Neural cell (in vitro differentiated cells): ENCODE measurements around the gene RDH13. TPM values are rescaled to one million over a fixed set of nuclear protein-coding genes. Genes with fewer than 3 reads are reported as not detected.
"Not testable (repeated sequence)": the region's sequence is repeated elsewhere in the genome, so short reads cannot be mapped to it uniquely, and the experiment has no call there.

ENCODE experiments used
- H2AFZ ChIP-seq: fragments of 200-600, 300-800 bp; sonication (generic), shearing (Covaris generic); 2 replicates; pipeline ENCODE4 v1.6.0; 2014; ENCODE audit warnings: low read depth, mild to moderate bottlenecking, antibody characterized with exemption, low read length, moderate library complexity
- H3F3A ChIP-seq: fragments of 200-600 bp; shearing (Covaris generic); 2 replicates; pipeline ENCODE4 v1.6.1; 2016; ENCODE audit warnings: mild to moderate bottlenecking, moderate library complexity, mixed read lengths, antibody characterized with exemption, low read length; ENCODE audit not compliant: insufficient read depth, poor library complexity, severe bottlenecking
- H3K27ac ChIP-seq: fragments of 200-600, 300-800 bp; sonication (generic), shearing (Covaris generic); 2 replicates; pipeline ENCODE4 v1.5.1; 2014; ENCODE audit warnings: mild to moderate bottlenecking, low read length, moderate library complexity
- H3K27me3 ChIP-seq: fragments of 300-800, 200-600 bp; sonication (generic), shearing (Covaris generic); 2 replicates; pipeline ENCODE4 v1.6.0; 2014; ENCODE audit warnings: mild to moderate bottlenecking, low read depth, low read length, moderate library complexity; ENCODE audit not compliant: insufficient read depth
- H3K36me3 ChIP-seq: fragments of 300-800, 200-600 bp; sonication (generic), shearing (Covaris generic); 2 replicates; pipeline ENCODE4 v1.5.1; 2014; ENCODE audit warnings: mild to moderate bottlenecking, antibody characterized with exemption, low read length, moderate library complexity; ENCODE audit not compliant: insufficient read depth
- H3K4me2 ChIP-seq: fragments of 300-800, 200-600 bp; sonication (generic), shearing (Covaris generic); 2 replicates; pipeline ENCODE4 v1.6.0; 2014; ENCODE audit warnings: mild to moderate bottlenecking, low read length
- H3K4me3 ChIP-seq: fragments of 300-800, 200-600 bp; sonication (generic), shearing (Covaris generic); 2 replicates; pipeline ENCODE4 v1.5.1; 2014; ENCODE audit warnings: mild to moderate bottlenecking, low read length, moderate library complexity
- H3K79me2 ChIP-seq: fragments of 200-600 bp; shearing (Covaris generic); replicated peaks from 2 replicates; pipeline ENCODE4 v1.6.0; 2014; ENCODE audit warnings: mild to moderate bottlenecking, low read length, moderate library complexity; ENCODE audit not compliant: insufficient read depth
- H3K9ac ChIP-seq: fragments of 300-800, 200-600 bp; sonication (generic), shearing (Covaris generic); 2 replicates; pipeline ENCODE4 v1.6.1; 2016; ENCODE audit warnings: mild to moderate bottlenecking, low read length, mixed read lengths
- H3K9me2 ChIP-seq: fragments of 200-600 bp; shearing (Covaris generic); 2 replicates; pipeline ENCODE4 v1.6.1; 2016; ENCODE audit warnings: mild to moderate bottlenecking, low read length, mixed read lengths; ENCODE audit not compliant: insufficient read depth
- H3K9me3 ChIP-seq: fragments of 200-600, 300-800 bp; sonication (generic), shearing (Covaris generic); 2 replicates; pipeline ENCODE4 v1.6.1; 2016; ENCODE audit warnings: mild to moderate bottlenecking, mixed run types, low read length, moderate library complexity, mixed read lengths
- H4K20me1 ChIP-seq: fragments of 200-600 bp; shearing (Covaris generic); 2 replicates; pipeline ENCODE4 v1.6.1; 2016; ENCODE audit warnings: mild to moderate bottlenecking, mixed run types; ENCODE audit not compliant: insufficient read depth
- EP300 ChIP-seq: fragments of 450-650 bp; conservative IDR thresholded peaks from 2 replicates; pipeline ENCODE4 v1.6.1; 2014; ENCODE audit warnings: antibody characterized with exemption, mild to moderate bottlenecking, moderate library complexity; ENCODE audit not compliant: poor library complexity, severe bottlenecking
- EZH2 ChIP-seq: fragments of 200-600, 300-800 bp; shearing (Covaris generic), sonication (generic); IDR thresholded peaks from 2 replicates; pipeline ENCODE4 v1.6.1; 2014; ENCODE audit warnings: antibody characterized with exemption, low read length, borderline replicate concordance, mild to moderate bottlenecking; ENCODE audit not compliant: insufficient read depth, poor library complexity, severe bottlenecking
- MXI1 ChIP-seq: fragments of 450-650 bp; conservative IDR thresholded peaks from 2 replicates; pipeline ENCODE4 v1.6.1; 2014; ENCODE audit warnings: antibody characterized with exemption, mild to moderate bottlenecking; ENCODE audit not compliant: poor library complexity, severe bottlenecking
- POLR2AphosphoS5 ChIP-seq: IDR thresholded peaks from 2 replicates; pipeline ENCODE4 v1.6.1; 2012
- RAD21 ChIP-seq: fragments of 450-650 bp; conservative IDR thresholded peaks from 2 replicates; pipeline ENCODE4 v1.6.1; 2014; ENCODE audit warnings: antibody characterized with exemption, mild to moderate bottlenecking, moderate library complexity
- SMC3 ChIP-seq: fragments of 450-650 bp; conservative IDR thresholded peaks from 2 replicates; pipeline ENCODE4 v1.6.1; 2014; ENCODE audit warnings: antibody characterized with exemption, mild to moderate bottlenecking, moderate library complexity; ENCODE audit not compliant: poor library complexity
- TAF1 ChIP-seq: IDR thresholded peaks from 2 replicates; pipeline ENCODE4 v1.6.1; 2012; ENCODE audit warnings: low read depth
- polyA plus RNA-seq: library from polyadenylated mRNA; depleted of rRNA; stranded (reverse); fragments of >200 nt; gene quantifications from 2 replicates; pipeline ENCODE4 v1.2.3, GENCODE V29; 2014
- TF ChIP-seq, protein P1 (sequence below): fragments of 450-650 bp; IDR thresholded peaks from 2 replicates; pipeline ENCODE4 v1.5.1; 2014; ENCODE audit warnings: antibody characterized with exemption, mild to moderate bottlenecking, moderate library complexity; ENCODE audit not compliant: poor library complexity, severe bottlenecking
- TF ChIP-seq, protein P2 (sequence below): IDR thresholded peaks from 2 replicates; pipeline ENCODE4 v1.6.1; 2012; ENCODE audit warnings: borderline replicate concordance

Gene RDH13
- polyA plus RNA-seq, 1 donor from 2014 or later = 9.8 TPM

- not testable (repeated sequence) for H3K79me2 ChIP-seq, H3K27ac ChIP-seq, H3K9me2 ChIP-seq, H2AFZ ChIP-seq, H3F3A ChIP-seq, H3K36me3 ChIP-seq, H4K20me1 ChIP-seq, H3K9ac ChIP-seq, H3K9me3 ChIP-seq, H3K4me3 ChIP-seq, H3K4me2 ChIP-seq, H3K27me3 ChIP-seq
These were observed 64.2 kb downstream of the RDH13 start for GRCh38 chr19:54998751-54999239.

DNA sequence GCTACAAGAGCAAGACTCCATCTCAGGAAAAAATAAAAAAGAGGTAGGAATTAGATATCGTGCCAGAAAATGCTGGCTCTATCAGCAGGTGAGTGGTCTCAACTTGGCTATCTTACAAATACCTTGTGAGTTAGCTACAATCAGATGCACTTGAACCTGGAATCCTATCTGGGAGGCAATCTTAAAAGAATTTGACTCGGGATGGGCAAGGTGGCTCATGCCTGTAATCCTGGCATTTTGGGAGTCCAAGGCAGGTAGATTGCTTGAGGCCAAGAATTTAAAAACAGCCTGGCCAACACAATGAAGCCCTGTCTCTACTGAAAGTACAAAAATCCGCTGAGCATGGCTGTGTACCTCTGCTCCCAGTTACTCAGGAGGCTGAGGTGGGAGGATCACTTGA, 67.4 kb downstream of the RDH13 start:
- no peaks in the 10 kb centered on the region for H3K36me3 ChIP-seq
- TF ChIP-seq SMC3 (no peak), RAD21 (no peak), EZH2 (no peak), EP300 (no peak), MXI1 (no peak), POLR2AphosphoS5 (no peak), TAF1 (no peak)
- TF ChIP-seq, protein P1, sequence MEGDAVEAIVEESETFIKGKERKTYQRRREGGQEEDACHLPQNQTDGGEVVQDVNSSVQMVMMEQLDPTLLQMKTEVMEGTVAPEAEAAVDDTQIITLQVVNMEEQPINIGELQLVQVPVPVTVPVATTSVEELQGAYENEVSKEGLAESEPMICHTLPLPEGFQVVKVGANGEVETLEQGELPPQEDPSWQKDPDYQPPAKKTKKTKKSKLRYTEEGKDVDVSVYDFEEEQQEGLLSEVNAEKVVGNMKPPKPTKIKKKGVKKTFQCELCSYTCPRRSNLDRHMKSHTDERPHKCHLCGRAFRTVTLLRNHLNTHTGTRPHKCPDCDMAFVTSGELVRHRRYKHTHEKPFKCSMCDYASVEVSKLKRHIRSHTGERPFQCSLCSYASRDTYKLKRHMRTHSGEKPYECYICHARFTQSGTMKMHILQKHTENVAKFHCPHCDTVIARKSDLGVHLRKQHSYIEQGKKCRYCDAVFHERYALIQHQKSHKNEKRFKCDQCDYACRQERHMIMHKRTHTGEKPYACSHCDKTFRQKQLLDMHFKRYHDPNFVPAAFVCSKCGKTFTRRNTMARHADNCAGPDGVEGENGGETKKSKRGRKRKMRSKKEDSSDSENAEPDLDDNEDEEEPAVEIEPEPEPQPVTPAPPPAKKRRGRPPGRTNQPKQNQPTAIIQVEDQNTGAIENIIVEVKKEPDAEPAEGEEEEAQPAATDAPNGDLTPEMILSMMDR = no peak
- TF ChIP-seq, protein P2, sequence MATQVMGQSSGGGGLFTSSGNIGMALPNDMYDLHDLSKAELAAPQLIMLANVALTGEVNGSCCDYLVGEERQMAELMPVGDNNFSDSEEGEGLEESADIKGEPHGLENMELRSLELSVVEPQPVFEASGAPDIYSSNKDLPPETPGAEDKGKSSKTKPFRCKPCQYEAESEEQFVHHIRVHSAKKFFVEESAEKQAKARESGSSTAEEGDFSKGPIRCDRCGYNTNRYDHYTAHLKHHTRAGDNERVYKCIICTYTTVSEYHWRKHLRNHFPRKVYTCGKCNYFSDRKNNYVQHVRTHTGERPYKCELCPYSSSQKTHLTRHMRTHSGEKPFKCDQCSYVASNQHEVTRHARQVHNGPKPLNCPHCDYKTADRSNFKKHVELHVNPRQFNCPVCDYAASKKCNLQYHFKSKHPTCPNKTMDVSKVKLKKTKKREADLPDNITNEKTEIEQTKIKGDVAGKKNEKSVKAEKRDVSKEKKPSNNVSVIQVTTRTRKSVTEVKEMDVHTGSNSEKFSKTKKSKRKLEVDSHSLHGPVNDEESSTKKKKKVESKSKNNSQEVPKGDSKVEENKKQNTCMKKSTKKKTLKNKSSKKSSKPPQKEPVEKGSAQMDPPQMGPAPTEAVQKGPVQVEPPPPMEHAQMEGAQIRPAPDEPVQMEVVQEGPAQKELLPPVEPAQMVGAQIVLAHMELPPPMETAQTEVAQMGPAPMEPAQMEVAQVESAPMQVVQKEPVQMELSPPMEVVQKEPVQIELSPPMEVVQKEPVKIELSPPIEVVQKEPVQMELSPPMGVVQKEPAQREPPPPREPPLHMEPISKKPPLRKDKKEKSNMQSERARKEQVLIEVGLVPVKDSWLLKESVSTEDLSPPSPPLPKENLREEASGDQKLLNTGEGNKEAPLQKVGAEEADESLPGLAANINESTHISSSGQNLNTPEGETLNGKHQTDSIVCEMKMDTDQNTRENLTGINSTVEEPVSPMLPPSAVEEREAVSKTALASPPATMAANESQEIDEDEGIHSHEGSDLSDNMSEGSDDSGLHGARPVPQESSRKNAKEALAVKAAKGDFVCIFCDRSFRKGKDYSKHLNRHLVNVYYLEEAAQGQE = no peak
- no peaks in the 10 kb centered on the region for H3K9me2 ChIP-seq
- H3K9me3 ChIP-seq = no peaks in the 10 kb centered on the region
- H3K4me2 ChIP-seq = no peak overlapping the region
- H4K20me1 ChIP-seq = no peaks in the 10 kb centered on the region
- no peak overlapping the region for H3K27ac ChIP-seq
- no peak overlapping the region for H2AFZ ChIP-seq
- H3K9ac ChIP-seq = no peak overlapping the region
- H3K27me3 ChIP-seq = no peaks in the 10 kb centered on the region
- no peaks in the 10 kb centered on the region for H3K79me2 ChIP-seq
- H3F3A ChIP-seq = no peaks in the 10 kb centered on the region
- H3K4me3 ChIP-seq = no peak overlapping the region

Other genes with a start within 250 kb of the RDH13 start
- gene KIR3DL1, start 246.7 kb downstream of the RDH13 start, polyA plus RNA-seq = not detected in 2 replicates
- not detected in 2 replicates for gene KIR2DS4, start 230.5 kb downstream of the RDH13 start, polyA plus RNA-seq
- gene KIR3DL2, start 212.7 kb downstream of the RDH13 start, polyA plus RNA-seq = not detected in 2 replicates
- not detected in 2 replicates for gene FCAR, start 188.9 kb downstream of the RDH13 start, polyA plus RNA-seq
- not detected in 2 replicates for gene NCR1, start 157.0 kb downstream of the RDH13 start, polyA plus RNA-seq
- gene NLRP7, start 115.6 kb downstream of the RDH13 start, polyA plus RNA-seq = not detected in 2 replicates
- gene NLRP2, start 96.8 kb downstream of the RDH13 start, polyA plus RNA-seq = not detected in 2 replicates
- 0.31 TPM in 1 of 2 replicates, not detected in the other for gene GP6, start 24.9 kb downstream of the RDH13 start, polyA plus RNA-seq
- 25.5 and 28.0 TPM in 2 replicates for gene EPS8L1, start 12.7 kb upstream of the RDH13 start, polyA plus RNA-seq
- 109 and 137 TPM in 2 replicates for gene PPP1R12C, start 54.5 kb upstream of the RDH13 start, polyA plus RNA-seq
- gene TNNT1, start 86.1 kb upstream of the RDH13 start, polyA plus RNA-seq = 4.0 and 6.2 TPM in 2 replicates
- gene TNNI3, start 94.6 kb upstream of the RDH13 start, polyA plus RNA-seq = 22.5 and 22.6 TPM in 2 replicates
- 0.38 and 2.2 TPM in 2 replicates for gene DNAAF3, start 103.5 kb upstream of the RDH13 start, polyA plus RNA-seq
- gene SYT5, start 117.1 kb upstream of the RDH13 start, polyA plus RNA-seq = 210 and 237 TPM in 2 replicates
- gene PTPRH, start 146.4 kb upstream of the RDH13 start, polyA plus RNA-seq = 0.54 and 0.56 TPM in 2 replicates
- 0.84 and 2.3 TPM in 2 replicates for gene TMEM86B, start 165.6 kb upstream of the RDH13 start, polyA plus RNA-seq
- 20.0 and 33.0 TPM in 2 replicates for gene PPP6R1, start 195.9 kb upstream of the RDH13 start, polyA plus RNA-seq
- gene HSPBP1, start 217.0 kb upstream of the RDH13 start, polyA plus RNA-seq = 61.1 and 86.8 TPM in 2 replicates
- 213 and 244 TPM in 2 replicates for gene BRSK1, start 220.8 kb upstream of the RDH13 start, polyA plus RNA-seq